GM12873 (cell line): ENCODE measurements around the gene SOX6.

Experiments used
- TF ChIP-seq, protein P1 (sequence below): IDR thresholded peaks from 2 replicates; pipeline ENCODE4 v1.5.1; 2012; ENCODE audit warnings: low read depth, mild to moderate bottlenecking, moderate library complexity, low read length, control low read depth; ENCODE audit not compliant: insufficient read depth; ENCODE audit errors: missing control alignments

Gene SOX6

DNA sequence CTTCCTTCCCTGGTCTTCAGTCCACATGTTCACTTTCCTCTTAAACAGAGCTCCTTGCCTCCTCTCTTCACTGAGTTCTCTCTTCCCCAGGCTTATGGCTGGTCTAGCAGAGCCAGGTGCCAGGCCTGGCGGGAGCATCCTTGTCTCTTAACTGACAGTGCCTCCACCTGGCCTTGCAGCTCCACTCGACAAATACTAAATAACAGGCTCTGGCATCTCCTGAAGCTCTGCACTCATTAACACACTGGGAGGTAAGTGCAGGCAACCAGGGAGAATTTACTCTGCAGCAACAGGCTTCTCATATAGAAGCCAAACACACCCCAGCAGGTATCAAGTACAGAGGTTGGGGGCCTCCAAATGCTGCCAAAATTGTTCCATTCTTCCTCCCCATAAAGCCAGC is 438.1 kb downstream of the SOX6 start:
- TF ChIP-seq, protein P1, sequence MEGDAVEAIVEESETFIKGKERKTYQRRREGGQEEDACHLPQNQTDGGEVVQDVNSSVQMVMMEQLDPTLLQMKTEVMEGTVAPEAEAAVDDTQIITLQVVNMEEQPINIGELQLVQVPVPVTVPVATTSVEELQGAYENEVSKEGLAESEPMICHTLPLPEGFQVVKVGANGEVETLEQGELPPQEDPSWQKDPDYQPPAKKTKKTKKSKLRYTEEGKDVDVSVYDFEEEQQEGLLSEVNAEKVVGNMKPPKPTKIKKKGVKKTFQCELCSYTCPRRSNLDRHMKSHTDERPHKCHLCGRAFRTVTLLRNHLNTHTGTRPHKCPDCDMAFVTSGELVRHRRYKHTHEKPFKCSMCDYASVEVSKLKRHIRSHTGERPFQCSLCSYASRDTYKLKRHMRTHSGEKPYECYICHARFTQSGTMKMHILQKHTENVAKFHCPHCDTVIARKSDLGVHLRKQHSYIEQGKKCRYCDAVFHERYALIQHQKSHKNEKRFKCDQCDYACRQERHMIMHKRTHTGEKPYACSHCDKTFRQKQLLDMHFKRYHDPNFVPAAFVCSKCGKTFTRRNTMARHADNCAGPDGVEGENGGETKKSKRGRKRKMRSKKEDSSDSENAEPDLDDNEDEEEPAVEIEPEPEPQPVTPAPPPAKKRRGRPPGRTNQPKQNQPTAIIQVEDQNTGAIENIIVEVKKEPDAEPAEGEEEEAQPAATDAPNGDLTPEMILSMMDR = no peak
